ENCODE results near the gene ARHGAP15. TPM values are rescaled to one million over a fixed set of nuclear protein-coding genes. Genes with fewer than 3 reads are reported as not detected.

The ARHGAP15 gene
- total and polyA plus RNA-seq, 8 donors: 0.69 to 5.2 (median 1.5) TPM

DNA sequence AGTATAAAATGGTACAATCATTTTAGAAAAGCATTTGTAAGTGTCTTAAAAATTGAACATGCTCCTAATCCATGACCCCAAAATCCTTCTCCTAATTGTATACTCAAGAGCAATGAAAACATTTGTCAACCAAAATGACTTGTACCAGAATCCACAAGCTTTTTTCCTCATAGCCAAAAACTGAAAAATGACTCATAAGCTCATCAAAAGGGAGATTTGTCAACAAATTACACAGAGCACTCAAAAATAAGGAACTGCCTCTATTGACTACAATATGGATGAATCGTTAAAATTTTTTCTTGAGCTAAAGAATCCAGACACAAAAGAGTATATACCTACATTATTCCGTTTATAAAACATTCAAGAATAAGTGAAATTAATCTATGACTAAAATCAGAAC lies 544.8 kb downstream of the ARHGAP15 start:
- Histone ChIP-seq H3K27me3 (no peaks in the 10 kb centered on the region), H3K4me3 (no peak overlapping the region), H3K9me3 (no peaks in the 10 kb centered on the region), H3K27ac (no peak overlapping the region), H3K4me1 (peaks cover 0 to under 1% (median 0%) of the 10 kb centered on the region in 3 donors), H3K36me3 (no peaks in the 10 kb centered on the region)
- DNase-seq (no peak), FAIRE-seq (no peak), ATAC-seq (no peak)
- intact Hi-C loops (cut with DNase I): no loop called here
- WGBS, 2 donors: 87 to 88% methylated on average over 2 of the region's 2 CpGs
- TF ChIP-seq, protein P1, sequence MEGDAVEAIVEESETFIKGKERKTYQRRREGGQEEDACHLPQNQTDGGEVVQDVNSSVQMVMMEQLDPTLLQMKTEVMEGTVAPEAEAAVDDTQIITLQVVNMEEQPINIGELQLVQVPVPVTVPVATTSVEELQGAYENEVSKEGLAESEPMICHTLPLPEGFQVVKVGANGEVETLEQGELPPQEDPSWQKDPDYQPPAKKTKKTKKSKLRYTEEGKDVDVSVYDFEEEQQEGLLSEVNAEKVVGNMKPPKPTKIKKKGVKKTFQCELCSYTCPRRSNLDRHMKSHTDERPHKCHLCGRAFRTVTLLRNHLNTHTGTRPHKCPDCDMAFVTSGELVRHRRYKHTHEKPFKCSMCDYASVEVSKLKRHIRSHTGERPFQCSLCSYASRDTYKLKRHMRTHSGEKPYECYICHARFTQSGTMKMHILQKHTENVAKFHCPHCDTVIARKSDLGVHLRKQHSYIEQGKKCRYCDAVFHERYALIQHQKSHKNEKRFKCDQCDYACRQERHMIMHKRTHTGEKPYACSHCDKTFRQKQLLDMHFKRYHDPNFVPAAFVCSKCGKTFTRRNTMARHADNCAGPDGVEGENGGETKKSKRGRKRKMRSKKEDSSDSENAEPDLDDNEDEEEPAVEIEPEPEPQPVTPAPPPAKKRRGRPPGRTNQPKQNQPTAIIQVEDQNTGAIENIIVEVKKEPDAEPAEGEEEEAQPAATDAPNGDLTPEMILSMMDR (IDR thresholded peaks at IDR 0.05): no peak

DNA sequence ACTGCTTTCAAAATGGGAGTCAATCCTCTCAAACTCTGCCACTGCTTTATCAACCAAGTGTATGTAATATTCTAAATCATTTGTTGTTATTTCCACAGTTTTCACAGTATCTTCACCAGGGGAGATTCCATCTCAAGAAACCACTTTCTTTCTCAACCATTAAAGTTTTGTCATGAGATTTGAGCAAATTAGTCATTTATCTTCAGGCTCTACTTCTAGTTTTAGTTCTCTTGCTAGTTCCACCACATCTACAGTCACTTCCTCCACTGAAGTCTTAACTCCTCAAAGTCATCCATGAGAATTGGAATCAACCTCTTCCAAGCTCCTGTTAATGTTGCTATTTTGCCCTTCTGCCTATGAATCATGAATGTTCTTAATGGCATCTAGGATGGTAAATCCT lies 545.8 kb downstream of the ARHGAP15 start:
- Histone ChIP-seq H3K4me3 (no peak overlapping the region), H3K36me3 (no peaks in the 10 kb centered on the region), H3K27me3 (no peaks in the 10 kb centered on the region), H3K9me3 (no peaks in the 10 kb centered on the region), H3K4me1 (peaks cover 0 to 7% (median 0%) of the 10 kb centered on the region in 3 donors), H3K27ac (no peak overlapping the region)
- DNase-seq: no peak
- no peak for ATAC-seq
- intact Hi-C loops (cut with DNase I): no loop called here
- no peak for FAIRE-seq
- TF ChIP-seq, protein P1 (IDR thresholded peaks at IDR 0.05): no peak

DNA sequence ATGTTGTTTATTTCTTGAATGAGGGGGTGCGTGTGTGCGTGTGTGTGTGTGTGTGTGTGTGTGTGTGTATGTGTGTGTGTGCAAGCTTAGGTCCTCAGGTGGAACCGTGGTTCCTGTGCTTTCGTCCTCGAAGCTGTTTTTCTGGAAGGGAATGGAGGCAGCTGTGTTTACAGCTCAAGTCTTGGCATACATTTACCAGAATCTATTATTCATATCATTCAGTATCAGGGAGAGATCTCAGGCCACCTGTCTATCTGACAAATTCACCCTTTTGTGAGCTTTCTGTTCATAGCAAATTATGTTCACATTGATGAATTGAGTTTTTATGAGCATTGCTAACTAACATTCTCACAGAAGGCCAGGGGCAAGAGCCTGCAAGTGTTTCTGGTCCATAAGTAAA lies 550.4 kb downstream of the ARHGAP15 start:
- Histone ChIP-seq H3K4me3 (no peak overlapping the region), H3K27me3 (no peaks in the 10 kb centered on the region), H3K9me3 (no peaks in the 10 kb centered on the region), H3K4me1 (peaks cover 0 to 8% (median 0%) of the 10 kb centered on the region in 3 donors), H3K27ac (no peak overlapping the region), H3K36me3 (no peaks in the 10 kb centered on the region)
- no peak for FAIRE-seq
- ATAC-seq: peak in 2 of 4 donors; percentile 32 to 51
- WGBS, 2 donors: 30 to 37% methylated on average over 5 of the region's 5 CpGs
- TF ChIP-seq, protein P1 (IDR thresholded peaks at IDR 0.05): no peak
- no peak for DNase-seq
- intact Hi-C loops (cut with DNase I): no loop called here

DNA sequence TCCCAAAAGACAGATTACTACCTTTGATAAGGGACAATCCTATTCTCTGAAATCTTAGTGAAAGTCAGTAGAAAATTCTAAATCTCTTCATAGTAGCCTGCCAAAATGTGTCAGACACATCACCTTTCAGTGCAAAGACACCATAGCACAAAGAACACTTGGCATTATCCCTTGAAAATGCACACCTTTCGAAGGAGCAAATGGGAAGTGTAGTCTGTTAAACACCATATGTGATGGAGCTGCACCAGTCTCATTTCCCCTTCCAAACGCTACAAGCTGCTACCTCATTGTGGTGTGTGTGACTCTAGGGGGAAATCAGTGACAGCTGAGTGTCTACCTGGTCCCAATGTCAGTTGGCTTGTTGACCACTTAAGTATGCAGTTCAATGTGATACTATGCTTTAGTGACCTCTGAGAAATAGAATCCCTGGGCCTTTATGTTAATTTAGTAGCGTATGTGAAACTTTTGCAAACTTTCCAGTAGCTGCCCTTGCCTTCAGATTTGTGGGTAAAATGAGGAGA lies 551.7 kb downstream of the ARHGAP15 start:
- 94 to 96% methylated on average over 3 of the region's 3 CpGs for WGBS, 2 donors
- TF ChIP-seq, protein P1 (IDR thresholded peaks at IDR 0.05): no peak
- H3K36me3 ChIP-seq: no peaks in the 10 kb centered on the region
- H3K9me3 ChIP-seq: no peaks in the 10 kb centered on the region
- H3K4me1 ChIP-seq: peaks cover 0 to 8% (median 0%) of the 10 kb centered on the region in 3 donors
- FAIRE-seq (no peak), ATAC-seq (no peak), DNase-seq (no peak)
- H3K27me3 ChIP-seq: no peaks in the 10 kb centered on the region
- H3K27ac ChIP-seq: no peak overlapping the region
- no peak overlapping the region for H3K4me3 ChIP-seq
- intact Hi-C loops (cut with DNase I): no loop called here

DNA sequence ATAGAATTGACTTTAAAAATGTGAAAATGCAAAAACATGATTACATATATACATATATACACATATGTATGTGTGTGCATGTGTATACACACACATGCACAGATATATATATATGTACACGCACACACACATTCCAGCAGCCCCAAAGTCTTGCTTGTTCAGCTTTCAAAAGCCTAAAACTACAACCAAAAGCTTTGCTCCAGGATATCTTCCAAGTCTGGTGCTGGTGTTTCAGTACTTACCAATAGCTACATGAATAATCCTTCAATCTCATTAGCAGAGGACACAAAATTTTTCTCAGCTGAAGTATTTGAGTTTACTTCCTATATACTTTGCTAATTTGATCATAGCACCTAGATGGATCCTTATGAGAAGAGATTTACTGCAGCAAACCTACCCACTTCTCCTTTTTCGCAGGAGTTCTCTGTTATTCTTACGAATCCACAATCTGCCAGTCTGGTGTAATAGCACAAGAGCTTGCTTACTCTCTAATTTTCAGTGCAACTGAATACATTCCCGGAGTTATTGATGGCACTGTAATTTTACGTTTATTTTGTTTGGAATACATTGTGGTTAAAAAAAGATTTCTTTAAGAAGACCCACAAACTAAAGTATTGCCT lies 553.3 kb downstream of the ARHGAP15 start:
- TF ChIP-seq, protein P1 (IDR thresholded peaks at IDR 0.05): no peak
- Histone ChIP-seq H3K36me3 (no peaks in the 10 kb centered on the region), H3K4me3 (no peak overlapping the region), H3K4me1 (peaks cover 0 to 8% (median 0%) of the 10 kb centered on the region in 3 donors), H3K27ac (no peak overlapping the region), H3K9me3 (no peaks in the 10 kb centered on the region), H3K27me3 (no peaks in the 10 kb centered on the region)
- no peak for FAIRE-seq
- DNase-seq: no peak
- ATAC-seq: no peak
- 89 to 91% methylated on average over 5 of the region's 5 CpGs for WGBS, 2 donors
- intact Hi-C loops (cut with DNase I): no loop called here
